Cerebellar nuclear complex (tissue), 1 donor: Measurements from ENCODE around the gene CMC2.

Experiments used
- DNase-seq, 2 experiments: peaks; one replicate each; lab custom pipeline; 2025; lab: John Stamatoyannopoulos, UW

Gene CMC2

GRCh38 chr16:80973991-80974390 lies 32.7 kb downstream of the CMC2 start:
- no peak for DNase-seq

DNA sequence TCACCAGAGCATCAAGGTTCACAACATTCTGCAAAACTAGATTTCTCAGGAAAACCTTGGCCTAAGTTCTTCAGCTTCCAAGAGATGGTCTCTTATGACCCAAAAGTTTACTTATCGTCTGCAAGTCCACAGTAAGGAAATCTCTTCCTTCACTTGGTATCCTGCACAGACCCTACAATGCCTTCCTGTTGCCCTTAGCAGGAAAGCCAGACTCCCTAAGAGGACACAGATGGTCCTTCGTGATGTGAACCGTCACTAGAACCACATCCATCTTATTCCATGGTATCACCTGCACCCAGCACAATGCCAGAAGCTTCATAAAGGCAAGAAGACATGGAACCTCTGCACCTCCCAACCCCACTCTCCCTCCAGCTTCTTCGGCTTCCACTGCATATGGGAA lies 34.1 kb downstream of the CMC2 start:
- no peak for DNase-seq

GRCh38 chr16:80971819-80972218 lies 34.9 kb downstream of the CMC2 start:
- no peak for DNase-seq

DNA sequence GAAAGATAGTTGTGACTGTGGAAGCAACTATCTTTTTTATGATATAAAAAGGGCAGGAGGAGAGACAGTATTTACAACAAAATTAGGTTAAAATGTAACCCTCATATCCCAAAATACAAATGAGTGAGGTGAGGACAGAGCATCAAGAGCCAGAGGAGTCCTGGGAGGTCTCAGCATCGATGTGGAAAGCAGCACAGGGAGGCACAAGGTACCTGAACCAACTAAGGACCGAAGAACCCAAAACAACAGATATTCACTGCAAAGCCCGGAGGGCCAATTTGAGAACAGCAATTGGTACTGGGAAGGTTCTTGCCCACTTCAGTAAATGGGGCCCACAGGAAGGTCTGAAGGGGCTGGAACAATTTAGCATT lies 37.6 kb downstream of the CMC2 start:
- no peak for DNase-seq

GRCh38 chr16:80968386-80969113 lies 38.1 kb downstream of the CMC2 start:
- no peak for DNase-seq

DNA sequence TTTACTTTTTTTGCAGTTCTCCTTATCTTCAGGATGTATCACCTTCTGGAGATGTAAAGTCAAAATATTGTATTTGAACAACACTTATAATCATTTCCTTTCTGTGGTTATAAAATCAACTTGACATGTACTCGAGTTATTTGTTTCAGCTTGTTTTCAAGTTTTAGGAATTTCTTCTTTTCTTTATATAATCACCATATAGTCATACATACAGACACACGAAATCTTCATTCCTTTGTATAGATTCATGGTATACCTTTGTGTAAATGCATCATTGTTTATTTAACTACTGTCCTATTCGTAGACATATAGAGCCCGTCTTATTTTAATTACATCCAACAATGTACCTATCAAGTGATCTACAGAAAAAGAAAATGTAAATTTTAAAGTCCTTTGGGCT lies 40.1 kb downstream of the CMC2 start:
- no peak for DNase-seq

DNA sequence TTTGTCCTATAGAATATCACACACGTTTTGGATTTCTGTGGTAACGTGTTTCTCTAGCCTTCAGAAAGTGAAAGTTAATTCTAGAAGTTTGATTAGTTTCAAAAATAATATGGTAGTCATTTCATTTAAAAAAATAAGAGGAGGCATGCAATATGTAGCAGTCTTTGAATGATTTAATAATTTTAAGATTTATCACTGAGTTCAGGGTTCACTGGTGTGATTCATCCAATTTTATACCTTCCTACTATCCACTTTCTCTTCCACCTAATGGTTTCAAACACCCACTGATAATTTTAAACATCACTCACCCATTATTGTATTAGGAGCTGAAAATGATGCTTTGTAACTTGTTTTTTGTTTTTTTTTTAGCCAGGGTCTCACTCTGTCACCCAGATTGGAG lies 42.3 kb downstream of the CMC2 start:
- DNase-seq = no peak

- no peak for DNase-seq
These were observed 43.8 kb downstream of the CMC2 start for GRCh38 chr16:80962879-80963278.

DNA sequence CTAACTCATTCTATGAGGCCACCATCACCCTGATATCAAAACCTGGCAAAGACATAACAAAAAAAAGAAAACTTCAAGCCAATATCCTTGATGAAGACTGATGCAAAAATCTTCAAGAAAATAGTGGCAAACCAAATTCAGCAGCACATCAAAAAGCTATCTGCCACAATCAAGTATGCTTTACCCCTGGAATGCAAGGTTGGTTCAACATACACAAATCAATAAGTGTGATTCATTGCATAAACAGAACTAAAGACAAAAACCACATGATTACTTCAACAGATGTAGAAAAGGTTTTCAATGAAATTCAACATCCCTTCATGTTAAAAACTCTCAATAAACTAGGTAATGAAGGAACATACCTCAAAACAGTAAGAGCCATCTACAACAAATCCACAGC lies 48.4 kb downstream of the CMC2 start:
- DNase-seq = no peak

DNA sequence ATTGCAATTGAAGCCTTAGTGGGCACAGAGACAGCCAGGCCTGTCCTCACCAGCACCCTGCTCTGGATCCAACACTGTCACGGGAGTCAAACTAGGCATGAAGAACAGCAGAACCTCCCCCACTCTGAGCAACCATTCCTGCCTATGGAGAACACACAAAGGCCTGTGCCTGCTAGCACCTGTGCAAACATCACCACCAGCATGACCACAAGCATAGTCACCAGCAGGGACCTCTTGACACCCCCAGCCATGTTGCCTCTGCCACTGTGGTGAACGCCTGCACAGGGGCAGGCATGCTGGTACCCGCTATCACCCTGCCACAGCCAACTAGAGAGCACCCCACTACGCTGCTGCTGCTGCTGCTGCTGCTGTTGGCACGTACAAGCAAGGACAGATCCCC lies 51.7 kb downstream of the CMC2 start:
- DNase-seq = no peak

- DNase-seq = no peak
These were observed 57.7 kb downstream of the CMC2 start for GRCh38 chr16:80948886-80949493.

GRCh38 chr16:80947708-80948625 lies 58.7 kb downstream of the CMC2 start:
- no peak for DNase-seq

- DNase-seq = no peak
These were observed 59.4 kb downstream of the CMC2 start for GRCh38 chr16:80947239-80947638.

DNA sequence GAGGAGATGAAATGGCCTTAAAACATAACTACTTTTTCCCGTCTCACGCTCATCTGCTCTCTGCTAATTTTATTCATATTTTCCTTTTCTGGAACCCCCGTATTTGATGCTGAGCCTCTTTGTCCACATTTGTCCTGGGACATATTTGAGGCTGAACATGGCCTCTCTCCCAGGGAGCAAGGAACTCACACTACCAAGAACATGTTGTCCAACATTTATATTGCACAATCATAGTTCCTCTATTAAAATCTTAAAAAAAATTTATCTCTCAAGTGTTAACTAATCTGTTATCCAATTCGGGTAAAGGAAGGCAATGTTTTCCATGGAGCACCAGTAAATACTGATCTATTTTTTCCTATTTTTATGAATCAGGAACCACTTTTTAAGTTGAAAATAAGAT lies 60.2 kb downstream of the CMC2 start:
- DNase-seq = no peak

DNA sequence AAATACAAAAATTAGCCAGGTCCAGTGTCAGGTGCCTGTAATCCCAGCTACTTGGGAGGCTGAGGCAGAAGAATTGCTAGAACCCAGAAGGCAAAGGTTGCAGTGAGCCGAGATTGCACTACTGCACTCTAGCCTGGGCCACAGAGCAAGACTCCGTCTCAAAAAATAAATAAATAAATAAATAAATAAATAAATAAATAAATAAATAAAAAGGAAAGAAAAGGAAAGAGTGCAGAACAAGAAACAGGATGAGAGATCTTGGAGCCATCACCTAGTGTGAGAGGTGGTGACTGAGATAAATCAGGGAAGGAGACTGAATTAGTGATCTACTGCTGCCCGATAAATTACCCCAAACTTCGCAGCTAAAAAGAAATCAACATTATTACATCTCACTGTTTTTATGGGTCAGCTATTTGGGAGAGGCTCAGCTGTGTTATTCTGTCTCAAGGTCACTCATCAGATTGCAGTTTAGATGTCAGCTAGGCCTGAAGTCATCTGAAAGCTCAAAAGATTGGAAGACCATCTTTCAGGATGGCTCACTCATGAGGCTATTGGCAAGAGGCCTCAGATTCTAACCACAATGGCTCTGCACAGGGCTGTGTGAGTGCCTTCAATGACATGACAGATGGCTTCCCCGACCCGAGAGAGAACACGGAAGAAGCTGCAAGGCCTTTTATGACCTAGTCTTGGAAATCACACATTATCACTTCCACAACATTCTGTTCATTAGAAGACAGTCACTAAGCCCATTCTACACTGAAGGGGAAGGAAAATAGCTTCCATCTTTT lies 66.4 kb downstream of the CMC2 start:
- DNase-seq = no peak

DNA sequence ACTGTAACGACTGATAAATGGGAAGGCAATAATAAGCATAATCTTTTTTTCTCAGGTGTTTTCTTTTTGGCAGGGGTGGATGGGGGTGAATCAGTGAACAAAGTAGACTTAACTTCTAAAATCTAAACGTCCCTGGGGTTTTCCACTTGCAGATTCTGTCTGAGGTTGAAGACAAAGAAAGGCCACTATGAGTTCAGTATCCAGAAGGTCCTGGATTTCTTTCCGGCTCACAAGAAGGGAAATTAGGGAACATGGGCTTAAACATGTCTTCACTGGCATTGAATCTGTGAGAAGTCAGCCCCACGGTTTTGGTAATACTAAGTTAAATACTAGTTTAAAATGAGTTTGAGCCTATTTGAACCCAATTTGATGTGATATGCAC lies 67.8 kb downstream of the CMC2 start:
- DNase-seq = no peak

DNA sequence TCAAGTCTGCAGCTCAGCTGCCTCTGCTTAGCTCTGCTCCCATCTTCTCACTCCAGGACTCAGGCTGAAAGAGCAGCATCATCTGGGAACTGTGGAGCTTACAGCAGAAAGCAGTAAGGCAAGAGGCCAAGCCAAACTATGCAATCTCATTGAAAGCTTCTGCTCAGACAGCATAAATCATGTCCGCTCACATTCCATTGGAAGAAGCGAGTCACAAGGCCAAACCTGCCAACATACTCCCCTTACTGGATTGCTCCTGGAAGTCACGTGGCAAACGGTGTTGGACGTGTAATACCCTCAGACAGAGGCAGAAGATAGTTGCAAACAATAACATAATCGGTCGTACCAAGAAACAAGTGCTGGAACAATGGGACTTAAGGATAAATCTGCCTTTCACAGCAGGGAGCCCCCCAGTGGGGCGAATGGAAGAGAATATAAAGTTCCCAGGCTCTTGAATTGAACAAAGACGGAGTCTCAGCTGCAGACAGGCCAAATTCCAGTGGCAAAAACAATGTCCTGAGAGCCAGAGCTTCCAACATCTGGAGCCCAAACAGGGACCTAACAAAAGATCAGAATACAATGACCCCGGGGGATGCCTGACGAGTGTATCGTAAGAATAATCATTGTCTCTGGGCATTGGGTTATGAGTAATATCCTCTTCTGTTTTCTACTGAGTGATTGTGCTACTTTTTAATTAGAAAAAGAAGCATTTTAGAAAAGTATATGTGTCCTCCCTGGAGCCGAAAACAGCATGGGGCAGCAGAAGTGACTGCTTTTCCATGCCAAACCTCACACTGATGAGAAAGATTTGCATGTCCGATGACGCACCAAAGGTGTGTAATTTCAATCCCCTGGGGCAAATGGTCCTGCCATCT lies 68.4 kb downstream of the CMC2 start:
- no peak for DNase-seq

GRCh38 chr16:80936410-80936809 lies 70.3 kb downstream of the CMC2 start:
- DNase-seq = no peak

GRCh38 chr16:80935691-80936090 lies 71.0 kb downstream of the CMC2 start:
- no peak for DNase-seq

- peak in 1 of 2 experiments; percentile 10 for DNase-seq
These were observed 74.0 kb downstream of the CMC2 start for GRCh38 chr16:80932708-80933095.
